T-cell (primary cell): ENCODE data around the gene AGR2. TPM values are rescaled to one million over a fixed set of nuclear protein-coding genes. Genes with fewer than 3 reads are reported as not detected.
A peak's percentile ranks its signal among the peaks of the same experiment; 100 is the strongest.

Experiments
- ATAC-seq, 4 experiments: fragments of 200-7000 bp in 3 of 4; fragments of 150-1000 bp in 1 of 4; cut with Tn5 transposase; replicated peaks in 1 of 4; 1 replicate in 3 of 4; 2 replicates in 1 of 4; pipeline ENCODE4 v1.10.0; 2021; ENCODE audit warnings: moderate library complexity in 3 of 4, mild to moderate bottlenecking in 2 of 4, moderate number of reproducible peaks in 1 of 4
- CTCF ChIA-PET, 2 donors: fragments of 300-600 bp; sonication (Branson Sonifier 250); formaldehyde crosslinking; loops; one replicate each; lab custom pipeline; 2022; ENCODE audit warnings: antibody characterized with exemption in 2 of 2; lab: Charles Lee
- POLR2A ChIA-PET, 2 donors: fragments of 300-600 bp; sonication (Branson Sonifier 250); formaldehyde crosslinking; loops; one replicate each; lab custom pipeline; 2022; ENCODE audit warnings: antibody characterized with exemption in 2 of 2; lab: Charles Lee
- DNase-seq, 35 experiments: peaks; one replicate each; pipeline versions ENCODE4 v3.0.0 to v3.0.0-alpha.2; 2013 to 2023
- H3K27ac ChIP-seq: one replicate; pipeline ENCODE4 v1.5.1; 2013; ENCODE audit warnings: low read length
- H3K27me3 ChIP-seq, 2 experiments: replicated peaks in 1 of 2; 1 replicate in 1 of 2; 2 replicates in 1 of 2; pipeline versions ENCODE4 v1.6.1 to v1.7.0; 2013; ENCODE audit warnings: low read length in 1 of 2, mixed read lengths in 1 of 2; ENCODE audit not compliant: control insufficient read depth in 2 of 2, insufficient read depth in 2 of 2; ENCODE audit errors: extremely low read depth in 1 of 2
- H3K36me3 ChIP-seq, 2 donors: 1 replicate in 1 of 2; 2 replicates in 1 of 2; pipeline versions ENCODE4 v1.6.1 to v1.7.0; 2013; ENCODE audit warnings: low read length in 1 of 2; ENCODE audit not compliant: control insufficient read depth in 2 of 2, insufficient read depth in 1 of 2; ENCODE audit errors: extremely low read depth in 1 of 2
- H3K4me1 ChIP-seq, 2 experiments: 1 replicate in 1 of 2; 2 replicates in 1 of 2; pipeline versions ENCODE4 v1.6.1 to v1.7.0; 2013; ENCODE audit warnings: low read length in 2 of 2, mixed read lengths in 1 of 2; ENCODE audit not compliant: insufficient read depth in 2 of 2, control insufficient read depth in 1 of 2; ENCODE audit errors: extremely low read depth in 1 of 2
- H3K4me3 ChIP-seq, 2 donors: 1 replicate in 1 of 2; 2 replicates in 1 of 2; pipeline versions ENCODE4 v1.5.1 to v1.7.0; 2013; ENCODE audit warnings: mild to moderate bottlenecking in 2 of 2, low read length in 1 of 2, moderate library complexity in 1 of 2; ENCODE audit not compliant: control insufficient read depth in 1 of 2; ENCODE audit errors: extremely low read depth in 1 of 2
- H3K9me3 ChIP-seq: 2 replicates; pipeline ENCODE4 v1.7.0; 2013
- H3K27ac Mint-ChIP-seq, 2 donors: one replicate each; pipeline ENCODE4 v1.8.0; 2020 to 2021; ENCODE audit warnings: mild to moderate bottlenecking in 2 of 2, mixed read lengths in 2 of 2
- H3K27me3 Mint-ChIP-seq, 2 donors: one replicate each; pipeline ENCODE4 v1.8.0; 2021 to 2022; ENCODE audit warnings: mixed read lengths in 2 of 2
- H3K36me3 Mint-ChIP-seq: one replicate; pipeline ENCODE4 v1.8.0; 2021; ENCODE audit warnings: mixed read lengths
- H3K4me1 Mint-ChIP-seq, 3 donors: one replicate each; pipeline ENCODE4 v1.8.0; 2020 to 2022; ENCODE audit warnings: mixed read lengths in 3 of 3, mild to moderate bottlenecking in 1 of 3
- H3K4me3 Mint-ChIP-seq, 3 donors: one replicate each; pipeline ENCODE4 v1.8.0; 2020 to 2022; ENCODE audit warnings: mild to moderate bottlenecking in 3 of 3, mixed read lengths in 3 of 3, moderate library complexity in 3 of 3
- H3K9me3 Mint-ChIP-seq, 3 donors: one replicate each; pipeline ENCODE4 v1.8.0; 2020 to 2022; ENCODE audit warnings: mixed read lengths in 3 of 3
- WGBS: methylation state at CpG from one replicate; pipeline ENCODE4 v1.1.5; 2013; ENCODE audit warnings: missing lambda C conversion rate; ENCODE audit not compliant: insufficient coverage; 5-methylcytosine and 5-hydroxymethylcytosine counted together
- total RNA-seq, 35 experiments: library from RNA in 6 of 35; stranded (reverse) in 6 of 35; fragments of 120-200 nt in 1 of 35; gene quantifications; one replicate each; pipeline versions ENCODE4 v1.2.1 to v1.2.4 and lab custom pipeline; 2013 to 2026

AGR2 gene
- total RNA-seq, 5 donors from 2014 or later (not counting 1 experiment from before 2014, with no cell fraction given) = 1.4 to 3.0 (median 2.5) TPM; not detected in 2

- Histone ChIP-seq H3K4me3 (no peak overlapping the region), H3K27me3 (peaks cover 2 to 22% of the 10 kb centered on the region in 2 experiments), H3K9me3 (no peaks in the 10 kb centered on the region), H3K36me3 (no peaks in the 10 kb centered on the region), H3K4me1 (peaks cover 3 to 12% of the 10 kb centered on the region in 2 experiments), H3K27ac (no peak overlapping the region)
- H3K4me1 Mint-ChIP-seq = peaks cover 10 to 18% (median 10%) of the 10 kb centered on the region in 3 donors
- no peak for DNase-seq
- H3K27ac Mint-ChIP-seq = no peak overlapping the region
- POLR2A ChIA-PET = interaction anchor here in 1 of 2 donors (0.7 kb wide), 1 partner anchor 127 kb away, joined by 3 read pairs; no protein-coding TSS in a partner anchor
- H3K27me3 Mint-ChIP-seq = peaks cover 23% of the 10 kb centered on the region in 2 donors
- peak overlapping the region in 2 of 3 donors; percentile 77 to 86 for H3K4me3 Mint-ChIP-seq
- H3K36me3 Mint-ChIP-seq = no peaks in the 10 kb centered on the region
- CTCF ChIA-PET = no interaction called here
- no peak for ATAC-seq
- no peaks in the 10 kb centered on the region for H3K9me3 Mint-ChIP-seq
These were observed 49.4 kb downstream of the AGR2 start for GRCh38 chr7:16755397-16755796.

GRCh38 chr7:16754856-16755317, 49.9 kb downstream of the AGR2 start:
- H3K36me3 ChIP-seq = no peaks in the 10 kb centered on the region
- no peak for DNase-seq
- 60% methylated on average over 2 of the region's 6 CpGs for WGBS
- Mint-ChIP-seq H3K27me3 (peaks cover 23% of the 10 kb centered on the region in 2 donors), H3K27ac (no peak overlapping the region), H3K4me3 (peak overlapping the region; percentile 69 to 86 (median 77)), H3K4me1 (peaks cover 10 to 18% (median 10%) of the 10 kb centered on the region in 3 donors), H3K9me3 (no peaks in the 10 kb centered on the region), H3K36me3 (no peaks in the 10 kb centered on the region)
- POLR2A ChIA-PET = interaction anchor here (0.6 to 0.7 kb wide), 2 partner anchors 126 to 334 kb away, joined by 3 to 8 read pairs; partner anchors contain the start of gene CRPPA (in 1 of the 2)
- H3K4me3 ChIP-seq = no peak overlapping the region
- no peak for ATAC-seq
- CTCF ChIA-PET = interaction anchor here in 1 of 2 donors (0.6 kb wide), 1 partner anchor 120 kb away, joined by 4 read pairs; no protein-coding TSS in a partner anchor
- peaks cover 2 to 22% of the 10 kb centered on the region in 2 experiments for H3K27me3 ChIP-seq
- no peaks in the 10 kb centered on the region for H3K9me3 ChIP-seq
- H3K27ac ChIP-seq = no peak overlapping the region
- H3K4me1 ChIP-seq = peaks cover 3 to 12% of the 10 kb centered on the region in 2 experiments

- H3K27ac Mint-ChIP-seq = peak overlapping the region in 1 of 2 donors; percentile 51
- Histone ChIP-seq H3K9me3 (no peaks in the 10 kb centered on the region), H3K4me3 (peak overlapping the region; percentile 40 to 90), H3K27ac (no peak overlapping the region), H3K36me3 (no peaks in the 10 kb centered on the region), H3K4me1 (peaks cover 3 to 12% of the 10 kb centered on the region in 2 experiments), H3K27me3 (peaks cover 2 to 22% of the 10 kb centered on the region in 2 experiments)
- ChIA-PET POLR2A (interaction anchor here (0.6 to 0.7 kb wide), 2 partner anchors 126 to 333 kb away, joined by 3 to 8 read pairs; partner anchors contain the start of gene CRPPA (in 1 of the 2)), CTCF (interaction anchor here in 1 of 2 donors (0.6 kb wide), 1 partner anchor 121 kb away, joined by 4 read pairs; no protein-coding TSS in a partner anchor)
- H3K27me3 Mint-ChIP-seq = peaks cover 23% of the 10 kb centered on the region in 2 donors
- ATAC-seq = peak; percentile 26 to 41 (median 34)
- no peaks in the 10 kb centered on the region for H3K36me3 Mint-ChIP-seq
- H3K9me3 Mint-ChIP-seq = no peaks in the 10 kb centered on the region
- 2% methylated on average over 49 of the region's 58 CpGs for WGBS
- peak overlapping the region; percentile 69 to 86 (median 77) for H3K4me3 Mint-ChIP-seq
- H3K4me1 Mint-ChIP-seq = peaks cover 10 to 17% (median 10%) of the 10 kb centered on the region in 3 donors
- DNase-seq = peak in 5 of 35 experiments; percentile 1 to 6 (median 1)
These were observed 50.6 kb downstream of the AGR2 start for GRCh38 chr7:16753932-16754855.

GRCh38 chr7:16753102-16753931, 51.5 kb downstream of the AGR2 start, which contains the start of gene TSPAN13:
Gene TSPAN13 (plus strand): TSS chr7:16753755. CDS start chr7:16753968, 213 bp downstream.
- Mint-ChIP-seq H3K9me3 (no peaks in the 10 kb centered on the region), H3K4me3 (peak within 1 kb of the TSS; percentile 69 to 86 (median 77)), H3K27ac (peak within 1 kb of the TSS in 1 of 2 donors; percentile 51), H3K36me3 (no peaks in the 10 kb centered on the region), H3K4me1 (peaks cover 10 to 14% (median 10%) of the 10 kb centered on the region in 3 donors), H3K27me3 (peaks cover 23 to 28% of the 10 kb centered on the region in 2 donors)
- WGBS = 1% methylated on average over 46 of the region's 48 CpGs
- H3K4me1 ChIP-seq = peaks cover 3 to 12% of the 10 kb centered on the region in 2 experiments
- no peaks in the 10 kb centered on the region for H3K9me3 ChIP-seq
- DNase-seq (peak in 29 of 35 experiments; percentile 4 to 56 (median 16)), ATAC-seq (peak; percentile 73 to 93 (median 80))
- peaks cover 2 to 22% of the 10 kb centered on the region in 2 experiments for H3K27me3 ChIP-seq
- POLR2A ChIA-PET = no interaction called here
- CTCF ChIA-PET = no interaction called here
- H3K36me3 ChIP-seq = no peaks in the 10 kb centered on the region
- peak within 1 kb of the TSS; percentile 41 to 90 for H3K4me3 ChIP-seq
- no peak within 1 kb of the TSS for H3K27ac ChIP-seq

GRCh38 chr7:16747102-16747501, 57.7 kb downstream of the AGR2 start:
- no peak for ATAC-seq
- H3K4me3 ChIP-seq = no peak overlapping the region
- Mint-ChIP-seq H3K4me3 (no peak overlapping the region), H3K4me1 (no peaks in the 10 kb centered on the region), H3K36me3 (no peaks in the 10 kb centered on the region), H3K9me3 (no peaks in the 10 kb centered on the region), H3K27me3 (peaks cover 3 to 7% of the 10 kb centered on the region in 2 donors), H3K27ac (no peak overlapping the region)
- no peak for DNase-seq
- no peaks in the 10 kb centered on the region for H3K4me1 ChIP-seq
- WGBS = 78% methylated on average over 1 of the region's 1 CpG
- no peak overlapping the region for H3K27ac ChIP-seq
- POLR2A ChIA-PET = interaction anchor here in 1 of 2 donors (0.7 kb wide), 1 partner anchor 113 kb away, joined by 9 read pairs; no protein-coding TSS in a partner anchor
- H3K9me3 ChIP-seq = no peaks in the 10 kb centered on the region
- no peaks in the 10 kb centered on the region for H3K36me3 ChIP-seq
- H3K27me3 ChIP-seq = peaks cover 0 to 9% of the 10 kb centered on the region in 2 experiments
- CTCF ChIA-PET = no interaction called here
